Measurements from ENCODE around the gene ZSWIM3.

- TF ChIP-seq CTCF (conservative IDR thresholded peaks at IDR 0.05; ENCODE audit: low read depth, low read length) (no peak), EZH2phosphoT487 (IDR thresholded peaks at IDR 0.05; ENCODE audit: borderline replicate concordance, low read length) (no peak)
These were observed 21.6 kb upstream of the ZSWIM3 start for GRCh38 chr20:45835825-45836224.
